H54 (cell line): ENCODE measurements around the gene SMG6.
A peak's percentile ranks its signal among the peaks of the same experiment; 100 is the strongest.

ENCODE experiments used
- DNase-seq: peaks from one replicate; pipeline ENCODE4 v3.0.0; 2011; ENCODE audit warnings: low spot score, mixed read lengths; ENCODE audit not compliant: insufficient read length
- FAIRE-seq: peaks from 3 replicates; lab custom pipeline; 2011; peaks lifted over from hg19 to GRCh38; lab: Jason Lieb, UNC
- POLR2A ChIP-seq: IDR thresholded peaks from 2 replicates; pipeline ENCODE4 v1.6.1; 2011; ENCODE audit warnings: low read depth, mild to moderate bottlenecking, low read length

SMG6 gene

GRCh38 chr17:2063261-2064146 is 240.1 kb downstream of the SMG6 start:
- DNase-seq (no peak), FAIRE-seq (no peak)
- TF ChIP-seq POLR2A: no peak

GRCh38 chr17:2062571-2063183 is 240.9 kb downstream of the SMG6 start:
- TF ChIP-seq POLR2A: no peak
- DNase-seq (no peak), FAIRE-seq (no peak)

- no peak for DNase-seq
Observed at GRCh38 chr17:2061441-2061958, 242.1 kb downstream of the SMG6 start.

GRCh38 chr17:2060681-2061440 is 242.7 kb downstream of the SMG6 start:
- no peak for TF ChIP-seq POLR2A
- FAIRE-seq: no peak
- DNase-seq: no peak

More at GRCh38 chr17:2061441-2061958, 242.1 kb downstream of the SMG6 start:
- no peak for FAIRE-seq
- TF ChIP-seq POLR2A: no peak

GRCh38 chr17:2060385-2060658 is 243.3 kb downstream of the SMG6 start:
- no peak for FAIRE-seq
- no peak for TF ChIP-seq POLR2A
- no peak for DNase-seq

- TF ChIP-seq POLR2A: no peak
- DNase-seq (no peak), FAIRE-seq (no peak)
Observed at GRCh38 chr17:2059547-2060384, 243.8 kb downstream of the SMG6 start.

GRCh38 chr17:2058586-2059546 is 244.7 kb downstream of the SMG6 start:
- TF ChIP-seq POLR2A: no peak
- peak; percentile 68 for DNase-seq
- FAIRE-seq: no peak

GRCh38 chr17:2057760-2058585 is 245.6 kb downstream of the SMG6 start:
- FAIRE-seq (no peak), DNase-seq (no peak)
- TF ChIP-seq POLR2A: no peak

GRCh38 chr17:2057175-2057759 is 246.3 kb downstream of the SMG6 start:
- TF ChIP-seq POLR2A: no peak
- FAIRE-seq (no peak), DNase-seq (no peak)

- no peak for DNase-seq
- FAIRE-seq: no peak
- no peak for TF ChIP-seq POLR2A
Observed at GRCh38 chr17:2056206-2057174, 247.1 kb downstream of the SMG6 start.
